HepG2 (cell line): ENCODE data around the gene YIF1B. TPM values are rescaled to one million over a fixed set of nuclear protein-coding genes. Genes with fewer than 3 reads are reported as not detected.

Experiments used
- ATAD3A ChIP-seq: sonication (generic); formaldehyde crosslinking; IDR thresholded peaks from 2 replicates; pipeline ENCODE4 v1.4.0; 2020; ENCODE audit warnings: missing genetic modification reagents
- CEBPZ ChIP-seq: IDR thresholded peaks from 2 replicates; pipeline ENCODE4 v1.6.1; 2012; ENCODE audit warnings: low read length, improper control_type of control experiment
- ISX ChIP-seq: sonication (generic); formaldehyde crosslinking; conservative IDR thresholded peaks from 2 replicates; pipeline ENCODE4 v1.5.0; 2020; ENCODE audit warnings: missing genetic modification reagents
- NONO ChIP-seq, 2 experiments: fragments of 450-650 bp in 1 of 2; sonication (generic) in 1 of 2; formaldehyde crosslinking in 1 of 2; IDR thresholded peaks in 1 of 2; conservative IDR thresholded peaks in 1 of 2; 2 replicates each; pipeline versions ENCODE4 v1.6.1 to v1.8.0; 2017 to 2022; ENCODE audit warnings: mild to moderate bottlenecking in 1 of 2, missing genetic modification reagents in 1 of 2, moderate library complexity in 1 of 2
- NPAS2 ChIP-seq: sonication (generic); formaldehyde crosslinking; IDR thresholded peaks from 2 replicates; pipeline ENCODE4 v1.8.0; 2022; ENCODE audit warnings: mild to moderate bottlenecking, missing genetic modification reagents, borderline replicate concordance
- SAFB2 ChIP-seq: sonication (generic); formaldehyde crosslinking; IDR thresholded peaks from 2 replicates; pipeline ENCODE4 v1.5.1; 2020; ENCODE audit warnings: missing genetic modification reagents, low read depth, mild to moderate bottlenecking, borderline replicate concordance
- SKI ChIP-seq: fragments of 450-650 bp; IDR thresholded peaks from one replicate; pipeline ENCODE4 v1.6.1; 2018; ENCODE audit warnings: mild to moderate bottlenecking; ENCODE audit not compliant: partially characterized antibody
- SMAD1 ChIP-seq: sonication (generic); formaldehyde crosslinking; IDR thresholded peaks from 2 replicates; pipeline ENCODE4 v1.4.0; 2020; ENCODE audit warnings: missing genetic modification reagents, low read depth, mild to moderate bottlenecking, borderline replicate concordance
- SMC3 ChIP-seq: IDR thresholded peaks from 2 replicates; pipeline ENCODE4 v1.6.1; 2011; ENCODE audit warnings: low read length, improper control_type of control experiment
- TAF15 ChIP-seq: fragments of 200-400 bp; formaldehyde crosslinking; IDR thresholded peaks from one replicate; pipeline ENCODE4 v1.6.1; 2018; ENCODE audit warnings: mild to moderate bottlenecking, low read depth, low read length; ENCODE audit not compliant: poor library complexity, severe bottlenecking
- TRAFD1 ChIP-seq: sonication (generic); formaldehyde crosslinking; IDR thresholded peaks from 2 replicates; pipeline ENCODE4 v1.5.1; 2020; ENCODE audit warnings: missing genetic modification reagents, mild to moderate bottlenecking, borderline replicate concordance
- ZBTB25 ChIP-seq: IDR thresholded peaks from 2 replicates; pipeline ENCODE4 v1.6.1; 2018; ENCODE audit warnings: missing genetic modification reagents
- ZNF552 ChIP-seq: sonication (generic); formaldehyde crosslinking; IDR thresholded peaks from 2 replicates; pipeline ENCODE4 v1.9.0; 2022; ENCODE audit warnings: missing genetic modification reagents, mild to moderate bottlenecking, borderline replicate concordance
- polyA plus RNA-seq, 8 experiments: library from polyadenylated mRNA; depleted of rRNA in 3 of 8; stranded (reverse) in 7 of 8; unstranded in 1 of 8; fragments of >200 nt; fragmentation: Illumina TruSeq in 4 of 8; extraction: Trizol in 4 of 8; gene quantifications; 2 replicates each; pipeline versions ENCODE4 v1.2.1 to v1.2.3, GENCODE V29; 2011 to 2016; ENCODE audit warnings: low read depth in 4 of 8, missing spikeins in 1 of 8, mixed read lengths in 1 of 8; ENCODE audit not compliant: insufficient read depth in 1 of 8
- total RNA-seq, 5 experiments: library from RNA; depleted of rRNA; stranded (reverse); fragments of >200 nt; fragmentation: Illumina TruSeq; extraction: Trizol; gene quantifications; 2 replicates each; pipeline ENCODE4 v1.2.3, GENCODE V29; 2016; ENCODE audit warnings: low read depth in 1 of 5
- TF ChIP-seq, protein P1 (sequence below): IDR thresholded peaks from 2 replicates; pipeline ENCODE4 v1.6.1; 2016; ENCODE audit warnings: missing genetic modification reagents, missing compliant biosample characterization
- TF ChIP-seq, protein P2 (sequence below): sonication (generic); formaldehyde crosslinking; conservative IDR thresholded peaks from 2 replicates; pipeline ENCODE4 v1.4.0; 2020; ENCODE audit warnings: mild to moderate bottlenecking, missing genetic modification reagents, moderate library complexity
- TF ChIP-seq, protein P3 (sequence below): sonication (generic); formaldehyde crosslinking; IDR thresholded peaks from 2 replicates; pipeline ENCODE4 v1.4.0; 2020; ENCODE audit warnings: missing genetic modification reagents

YIF1B gene
- total and polyA plus RNA-seq, 2 of the 13 experiments (the other 11 are each of a cell fraction or from before 2014, with no cell fraction given): 41.4 to 85.2 TPM

DNA sequence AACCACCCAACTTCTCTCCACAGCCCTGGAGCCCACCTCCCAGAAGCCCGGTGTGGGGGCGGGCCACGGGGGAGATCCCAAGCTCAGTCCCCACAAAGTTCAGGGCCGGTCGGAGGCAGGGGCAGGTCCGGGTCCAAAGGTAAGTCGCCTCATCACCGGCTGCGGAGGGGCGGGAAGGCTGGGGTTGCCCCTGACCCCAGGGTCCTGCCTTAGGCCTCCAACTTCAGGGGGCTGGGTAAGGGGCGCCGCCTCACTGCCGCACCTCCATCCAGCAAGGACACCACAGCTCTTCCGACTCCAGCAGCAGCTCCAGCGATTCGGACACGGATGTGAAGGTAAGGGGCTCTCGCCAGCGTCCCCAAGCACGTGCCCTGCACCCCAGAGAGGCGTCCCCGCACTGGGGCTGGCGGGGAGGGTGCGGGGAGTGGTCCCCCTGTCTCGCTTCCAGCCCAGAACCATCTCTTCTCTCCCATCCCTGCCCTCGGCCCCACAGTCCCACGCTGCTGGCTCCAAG lies 11.3 kb downstream of the YIF1B start (continued):
- TF ChIP-seq TRAFD1 (CRISPR knock-in tag) (no peak), ZNF552 (CRISPR knock-in tag) (no peak), ZBTB25 (no peak), TAF15 (no peak), CEBPZ (no peak), NPAS2 (CRISPR knock-in tag) (no peak), NONO (IDR thresholded peaks at IDR 0.05) (no peak), NONO (CRISPR knock-in tag; conservative IDR thresholded peaks at IDR 0.05) (peak; percentile 32; the same call in 1 of the 2 replicates), SMC3 (no peak), SKI (no peak), SAFB2 (CRISPR knock-in tag) (no peak), SMAD1 (CRISPR knock-in tag) (no peak), ATAD3A (CRISPR knock-in tag) (no peak), ISX (CRISPR knock-in tag) (no peak)
- TF ChIP-seq, protein P1, sequence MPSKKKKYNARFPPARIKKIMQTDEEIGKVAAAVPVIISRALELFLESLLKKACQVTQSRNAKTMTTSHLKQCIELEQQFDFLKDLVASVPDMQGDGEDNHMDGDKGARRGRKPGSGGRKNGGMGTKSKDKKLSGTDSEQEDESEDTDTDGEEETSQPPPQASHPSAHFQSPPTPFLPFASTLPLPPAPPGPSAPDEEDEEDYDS (CRISPR knock-in tag): no peak
- TF ChIP-seq, protein P2, sequence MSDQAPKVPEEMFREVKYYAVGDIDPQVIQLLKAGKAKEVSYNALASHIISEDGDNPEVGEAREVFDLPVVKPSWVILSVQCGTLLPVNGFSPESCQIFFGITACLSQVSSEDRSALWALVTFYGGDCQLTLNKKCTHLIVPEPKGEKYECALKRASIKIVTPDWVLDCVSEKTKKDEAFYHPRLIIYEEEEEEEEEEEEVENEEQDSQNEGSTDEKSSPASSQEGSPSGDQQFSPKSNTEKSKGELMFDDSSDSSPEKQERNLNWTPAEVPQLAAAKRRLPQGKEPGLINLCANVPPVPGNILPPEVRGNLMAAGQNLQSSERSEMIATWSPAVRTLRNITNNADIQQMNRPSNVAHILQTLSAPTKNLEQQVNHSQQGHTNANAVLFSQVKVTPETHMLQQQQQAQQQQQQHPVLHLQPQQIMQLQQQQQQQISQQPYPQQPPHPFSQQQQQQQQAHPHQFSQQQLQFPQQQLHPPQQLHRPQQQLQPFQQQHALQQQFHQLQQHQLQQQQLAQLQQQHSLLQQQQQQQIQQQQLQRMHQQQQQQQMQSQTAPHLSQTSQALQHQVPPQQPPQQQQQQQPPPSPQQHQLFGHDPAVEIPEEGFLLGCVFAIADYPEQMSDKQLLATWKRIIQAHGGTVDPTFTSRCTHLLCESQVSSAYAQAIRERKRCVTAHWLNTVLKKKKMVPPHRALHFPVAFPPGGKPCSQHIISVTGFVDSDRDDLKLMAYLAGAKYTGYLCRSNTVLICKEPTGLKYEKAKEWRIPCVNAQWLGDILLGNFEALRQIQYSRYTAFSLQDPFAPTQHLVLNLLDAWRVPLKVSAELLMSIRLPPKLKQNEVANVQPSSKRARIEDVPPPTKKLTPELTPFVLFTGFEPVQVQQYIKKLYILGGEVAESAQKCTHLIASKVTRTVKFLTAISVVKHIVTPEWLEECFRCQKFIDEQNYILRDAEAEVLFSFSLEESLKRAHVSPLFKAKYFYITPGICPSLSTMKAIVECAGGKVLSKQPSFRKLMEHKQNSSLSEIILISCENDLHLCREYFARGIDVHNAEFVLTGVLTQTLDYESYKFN (CRISPR knock-in tag): peak; percentile 59; the same call in 1 of the 2 replicates
- TF ChIP-seq, protein P3, sequence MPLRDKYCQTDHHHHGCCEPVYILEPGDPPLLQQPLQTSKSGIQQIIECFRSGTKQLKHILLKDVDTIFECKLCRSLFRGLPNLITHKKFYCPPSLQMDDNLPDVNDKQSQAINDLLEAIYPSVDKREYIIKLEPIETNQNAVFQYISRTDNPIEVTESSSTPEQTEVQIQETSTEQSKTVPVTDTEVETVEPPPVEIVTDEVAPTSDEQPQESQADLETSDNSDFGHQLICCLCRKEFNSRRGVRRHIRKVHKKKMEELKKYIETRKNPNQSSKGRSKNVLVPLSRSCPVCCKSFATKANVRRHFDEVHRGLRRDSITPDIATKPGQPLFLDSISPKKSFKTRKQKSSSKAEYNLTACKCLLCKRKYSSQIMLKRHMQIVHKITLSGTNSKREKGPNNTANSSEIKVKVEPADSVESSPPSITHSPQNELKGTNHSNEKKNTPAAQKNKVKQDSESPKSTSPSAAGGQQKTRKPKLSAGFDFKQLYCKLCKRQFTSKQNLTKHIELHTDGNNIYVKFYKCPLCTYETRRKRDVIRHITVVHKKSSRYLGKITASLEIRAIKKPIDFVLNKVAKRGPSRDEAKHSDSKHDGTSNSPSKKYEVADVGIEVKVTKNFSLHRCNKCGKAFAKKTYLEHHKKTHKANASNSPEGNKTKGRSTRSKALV (CRISPR knock-in tag): no peak
